A549 (cell line): ENCODE results near the gene OGFR.

Experiments used
- CBX2 ChIP-seq: fragments of 200-600 bp; sonication (generic); IDR thresholded peaks from 2 replicates; pipeline ENCODE4 v1.6.1; 2016; ENCODE audit warnings: low read depth, mild to moderate bottlenecking, borderline replicate concordance
- CBX8 ChIP-seq: fragments of 200-600 bp; sonication (generic); IDR thresholded peaks from 2 replicates; pipeline ENCODE4 v1.6.1; 2016
- CHD4 ChIP-seq: fragments of 200-600 bp; sonication (generic); IDR thresholded peaks from 2 replicates; pipeline ENCODE4 v1.6.1; 2016; ENCODE audit warnings: antibody characterized with exemption, mild to moderate bottlenecking, borderline replicate concordance
- FOSL2 ChIP-seq, 2 experiments: fragments of 450-650 bp in 1 of 2; fragments of >200 bp in 1 of 2; sonication (Bioruptor Twin) in 1 of 2; formaldehyde crosslinking; IDR thresholded peaks; 2 replicates each; pipeline versions ENCODE4 v1.5.0 to v1.6.1; 2016 to 2020; ENCODE audit warnings: mild to moderate bottlenecking in 1 of 2, moderate library complexity in 1 of 2
- MYC ChIP-seq: IDR thresholded peaks from 2 replicates; pipeline ENCODE4 v1.6.1; 2012; ENCODE audit warnings: mild to moderate bottlenecking, inconsistent platforms, low read length, improper control_type of control experiment, borderline replicate concordance
- NR3C1 ChIP-seq: fragments of >200 bp; sonication (Bioruptor Twin); formaldehyde crosslinking; IDR thresholded peaks from 3 replicates; pipeline ENCODE4 v1.6.1; 2017
- POLR2A ChIP-seq: IDR thresholded peaks from 2 replicates; pipeline ENCODE4 v1.6.1; 2012; ENCODE audit warnings: mild to moderate bottlenecking, low read length
- POLR2AphosphoS2 ChIP-seq: conservative IDR thresholded peaks from 2 replicates; pipeline ENCODE4 v1.6.1; 2012; ENCODE audit warnings: low read length, improper control_type of control experiment, inconsistent platforms
- RAD21 ChIP-seq, 2 experiments: fragments of >200 bp in 1 of 2; sonication (Bioruptor Twin) in 1 of 2; formaldehyde crosslinking in 1 of 2; IDR thresholded peaks in 1 of 2; conservative IDR thresholded peaks in 1 of 2; 2 replicates in 1 of 2; 3 replicates in 1 of 2; pipeline ENCODE4 v1.6.1; 2012 to 2018; ENCODE audit warnings: inconsistent platforms in 1 of 2
- RFX5 ChIP-seq: fragments of 450-650 bp; IDR thresholded peaks from 2 replicates; pipeline ENCODE4 v1.7.1; 2014; ENCODE audit warnings: antibody characterized with exemption, mild to moderate bottlenecking, moderate library complexity
- SMC3 ChIP-seq: fragments of >200 bp; sonication (Bioruptor Twin); formaldehyde crosslinking; IDR thresholded peaks from 3 replicates; pipeline ENCODE4 v1.6.1; 2018; ENCODE audit warnings: inconsistent platforms
- TF ChIP-seq, protein P1 (sequence below): fragments of >200 bp; sonication (Bioruptor Twin); formaldehyde crosslinking; IDR thresholded peaks from 3 replicates; pipeline ENCODE4 v1.5.1; 2016
- TF ChIP-seq, protein P2 (sequence below): IDR thresholded peaks from 2 replicates; pipeline ENCODE4 v1.6.1; 2012
- TF ChIP-seq, protein P3 (sequence below): fragments of 450-650 bp; IDR thresholded peaks from 2 replicates; pipeline ENCODE4 v1.6.1; 2014; ENCODE audit warnings: antibody characterized with exemption

DNA sequence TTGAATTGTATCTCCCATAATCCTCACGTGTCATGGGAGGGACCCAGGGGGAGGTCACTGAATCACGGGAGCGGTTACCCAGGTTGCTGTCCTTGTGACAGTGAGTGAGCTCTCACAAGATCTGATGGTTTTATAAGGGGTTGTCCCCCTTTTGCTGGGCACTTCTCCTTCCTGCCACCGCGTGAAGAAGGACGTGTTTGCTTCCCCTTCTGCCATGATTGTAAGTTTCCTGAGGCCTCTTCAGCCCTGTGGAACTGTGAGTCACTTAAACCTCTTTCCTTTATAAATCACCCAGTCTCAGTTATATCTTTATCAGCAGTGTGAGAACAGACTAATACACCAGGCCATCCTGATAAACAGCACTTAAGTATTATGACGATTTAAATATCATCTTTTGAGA is 17.3 kb upstream of the OGFR start:
- TF ChIP-seq, protein P1, sequence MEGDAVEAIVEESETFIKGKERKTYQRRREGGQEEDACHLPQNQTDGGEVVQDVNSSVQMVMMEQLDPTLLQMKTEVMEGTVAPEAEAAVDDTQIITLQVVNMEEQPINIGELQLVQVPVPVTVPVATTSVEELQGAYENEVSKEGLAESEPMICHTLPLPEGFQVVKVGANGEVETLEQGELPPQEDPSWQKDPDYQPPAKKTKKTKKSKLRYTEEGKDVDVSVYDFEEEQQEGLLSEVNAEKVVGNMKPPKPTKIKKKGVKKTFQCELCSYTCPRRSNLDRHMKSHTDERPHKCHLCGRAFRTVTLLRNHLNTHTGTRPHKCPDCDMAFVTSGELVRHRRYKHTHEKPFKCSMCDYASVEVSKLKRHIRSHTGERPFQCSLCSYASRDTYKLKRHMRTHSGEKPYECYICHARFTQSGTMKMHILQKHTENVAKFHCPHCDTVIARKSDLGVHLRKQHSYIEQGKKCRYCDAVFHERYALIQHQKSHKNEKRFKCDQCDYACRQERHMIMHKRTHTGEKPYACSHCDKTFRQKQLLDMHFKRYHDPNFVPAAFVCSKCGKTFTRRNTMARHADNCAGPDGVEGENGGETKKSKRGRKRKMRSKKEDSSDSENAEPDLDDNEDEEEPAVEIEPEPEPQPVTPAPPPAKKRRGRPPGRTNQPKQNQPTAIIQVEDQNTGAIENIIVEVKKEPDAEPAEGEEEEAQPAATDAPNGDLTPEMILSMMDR, result no peak
- TF ChIP-seq, protein P2, sequence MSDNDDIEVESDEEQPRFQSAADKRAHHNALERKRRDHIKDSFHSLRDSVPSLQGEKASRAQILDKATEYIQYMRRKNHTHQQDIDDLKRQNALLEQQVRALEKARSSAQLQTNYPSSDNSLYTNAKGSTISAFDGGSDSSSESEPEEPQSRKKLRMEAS, result no peak
- TF ChIP-seq RFX5, result no peak
- no peak for TF ChIP-seq SMC3
- TF ChIP-seq FOSL2 (IDR thresholded peaks at IDR 0.05), result no peak
- TF ChIP-seq FOSL2 (CRISPR knock-in tag; IDR thresholded peaks at IDR 0.05), result no peak
- no peak for TF ChIP-seq NR3C1
- TF ChIP-seq CBX2, result no peak
- no peak for TF ChIP-seq MYC
- no peak for TF ChIP-seq RAD21 (conservative IDR thresholded peaks at IDR 0.05 in 1 of 2, IDR thresholded peaks at IDR 0.05 in 1 of 2)
- TF ChIP-seq CBX8, result no peak
- TF ChIP-seq POLR2A, result no peak
- no peak for TF ChIP-seq CHD4
- TF ChIP-seq, protein P3, sequence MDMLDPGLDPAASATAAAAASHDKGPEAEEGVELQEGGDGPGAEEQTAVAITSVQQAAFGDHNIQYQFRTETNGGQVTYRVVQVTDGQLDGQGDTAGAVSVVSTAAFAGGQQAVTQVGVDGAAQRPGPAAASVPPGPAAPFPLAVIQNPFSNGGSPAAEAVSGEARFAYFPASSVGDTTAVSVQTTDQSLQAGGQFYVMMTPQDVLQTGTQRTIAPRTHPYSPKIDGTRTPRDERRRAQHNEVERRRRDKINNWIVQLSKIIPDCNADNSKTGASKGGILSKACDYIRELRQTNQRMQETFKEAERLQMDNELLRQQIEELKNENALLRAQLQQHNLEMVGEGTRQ, result no peak
- no peak for TF ChIP-seq POLR2AphosphoS2
